Hematopoietic multipotent progenitor cell treated with erythropoietin and hydrocortisone succinate and interleukin-3 and kit ligand, for 6 days (in vitro differentiated cells): ENCODE measurements around the gene MICAL2.

Experiments
- DNase-seq: peaks from one replicate; pipeline ENCODE4 v3.0.0-alpha.2; 2015

Gene MICAL2

GRCh38 chr11:12214751-12215150 lies 104.4 kb downstream of the MICAL2 start:
- DNase-seq = no peak

DNA sequence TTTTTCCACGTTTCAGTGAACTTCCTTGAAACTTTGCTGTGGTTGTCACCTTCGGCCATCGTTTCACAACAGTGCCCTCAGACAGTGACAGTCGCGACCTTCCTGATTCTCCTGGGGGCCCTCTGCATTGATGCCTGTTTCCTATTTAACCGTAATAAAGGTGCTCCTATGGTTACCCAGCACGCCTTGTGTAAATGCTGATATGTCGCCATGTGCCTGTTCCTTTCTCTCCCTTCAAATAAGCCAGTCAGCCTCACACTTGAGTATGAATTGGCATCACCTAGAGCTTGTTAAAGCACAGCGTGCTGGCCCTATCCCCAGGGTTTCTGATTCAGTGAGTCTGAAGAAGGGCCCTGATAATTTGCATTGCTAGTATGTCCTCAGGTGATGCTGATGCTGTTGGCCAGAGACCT lies 104.8 kb downstream of the MICAL2 start:
- DNase-seq = no peak

DNA sequence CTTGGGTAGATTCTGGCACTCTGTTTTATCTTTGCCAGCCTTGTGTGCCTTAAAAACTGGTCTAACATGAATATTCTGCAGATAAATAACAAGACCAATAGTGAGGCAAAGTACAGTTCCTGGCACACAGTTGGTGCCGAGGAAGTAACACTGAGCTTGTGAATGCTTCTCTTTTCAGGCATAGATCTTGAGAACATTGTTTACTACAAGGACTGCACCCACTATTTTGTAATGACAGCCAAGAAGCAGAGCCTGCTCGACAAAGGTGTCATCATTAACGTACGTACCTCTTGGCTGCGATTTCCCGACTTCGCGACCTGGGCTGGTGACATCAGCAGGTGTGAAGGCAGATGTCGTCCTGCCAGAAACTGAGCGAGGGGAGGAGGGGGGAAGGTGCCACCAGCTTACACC lies 105.7 kb downstream of the MICAL2 start:
- peak; percentile 73 for DNase-seq

GRCh38 chr11:12216671-12217374 lies 106.4 kb downstream of the MICAL2 start:
- DNase-seq = peak; percentile 93

- DNase-seq = no peak
These were observed 107.5 kb downstream of the MICAL2 start for GRCh38 chr11:12217879-12218278.

GRCh38 chr11:12218909-12219308 lies 108.5 kb downstream of the MICAL2 start:
- DNase-seq = no peak

DNA sequence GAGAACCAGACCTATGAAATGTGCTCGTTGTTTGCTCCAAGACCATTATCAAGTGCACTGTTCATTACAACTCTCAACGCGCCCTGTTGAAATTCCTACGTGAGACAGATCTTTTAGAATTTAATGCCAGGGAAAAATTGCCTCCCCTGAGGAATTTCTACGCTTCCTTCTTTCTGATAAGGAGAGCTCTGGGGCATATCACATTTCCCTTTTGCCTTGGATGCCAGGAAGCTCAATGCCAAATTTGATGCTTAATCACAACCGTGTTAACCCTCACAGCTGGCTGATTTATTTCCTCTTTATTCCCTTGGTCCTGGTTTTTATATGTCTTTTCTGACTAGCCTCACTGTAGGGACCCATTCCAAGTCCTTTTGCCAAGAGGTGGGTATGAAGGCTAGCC lies 109.4 kb downstream of the MICAL2 start:
- no peak for DNase-seq

DNA sequence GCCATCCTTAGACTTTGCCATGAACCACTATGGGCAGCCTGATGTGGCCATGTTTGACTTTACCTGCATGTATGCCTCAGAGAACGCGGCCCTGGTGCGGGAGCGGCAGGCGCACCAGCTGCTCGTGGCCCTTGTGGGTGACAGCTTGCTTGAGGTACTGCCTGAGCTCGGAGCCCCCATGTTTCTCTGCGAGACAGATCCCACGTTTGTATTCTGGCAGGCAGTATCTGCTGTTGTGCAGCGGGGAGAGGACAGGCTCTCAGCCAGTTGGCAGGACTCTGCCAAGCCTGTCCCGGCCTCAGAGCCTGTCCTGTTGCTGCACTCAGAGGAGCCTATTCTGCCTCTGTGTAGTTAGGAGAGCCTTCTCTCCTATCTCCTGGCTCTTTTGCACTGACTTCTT lies 109.9 kb downstream of the MICAL2 start:
- no peak for DNase-seq

DNA sequence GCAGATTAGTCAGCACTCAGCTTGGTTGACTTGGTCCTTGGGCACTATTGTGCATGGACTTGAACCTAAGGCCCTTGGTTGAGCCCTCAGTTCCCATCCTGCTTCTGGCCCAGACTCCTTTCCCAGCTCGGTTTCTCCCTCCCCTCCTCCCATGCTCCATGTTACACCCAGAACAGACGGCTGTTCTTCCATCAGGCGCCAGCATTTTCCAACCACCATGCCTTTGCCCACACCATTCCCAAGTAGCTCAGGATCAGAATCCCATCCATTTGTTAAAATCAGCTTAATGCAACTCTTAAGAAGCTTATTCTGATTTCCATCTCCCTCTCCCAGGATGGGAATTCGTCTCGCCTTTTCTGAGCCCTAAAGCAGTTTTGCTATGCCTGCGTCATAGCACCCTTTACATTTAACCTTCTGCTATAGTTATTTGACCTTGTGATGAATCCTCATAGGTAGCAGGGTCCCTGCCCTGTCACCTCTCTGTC lies 110.7 kb downstream of the MICAL2 start:
- DNase-seq = no peak

- DNase-seq = peak; percentile 76
These were observed 111.8 kb downstream of the MICAL2 start for GRCh38 chr11:12222055-12222792.

DNA sequence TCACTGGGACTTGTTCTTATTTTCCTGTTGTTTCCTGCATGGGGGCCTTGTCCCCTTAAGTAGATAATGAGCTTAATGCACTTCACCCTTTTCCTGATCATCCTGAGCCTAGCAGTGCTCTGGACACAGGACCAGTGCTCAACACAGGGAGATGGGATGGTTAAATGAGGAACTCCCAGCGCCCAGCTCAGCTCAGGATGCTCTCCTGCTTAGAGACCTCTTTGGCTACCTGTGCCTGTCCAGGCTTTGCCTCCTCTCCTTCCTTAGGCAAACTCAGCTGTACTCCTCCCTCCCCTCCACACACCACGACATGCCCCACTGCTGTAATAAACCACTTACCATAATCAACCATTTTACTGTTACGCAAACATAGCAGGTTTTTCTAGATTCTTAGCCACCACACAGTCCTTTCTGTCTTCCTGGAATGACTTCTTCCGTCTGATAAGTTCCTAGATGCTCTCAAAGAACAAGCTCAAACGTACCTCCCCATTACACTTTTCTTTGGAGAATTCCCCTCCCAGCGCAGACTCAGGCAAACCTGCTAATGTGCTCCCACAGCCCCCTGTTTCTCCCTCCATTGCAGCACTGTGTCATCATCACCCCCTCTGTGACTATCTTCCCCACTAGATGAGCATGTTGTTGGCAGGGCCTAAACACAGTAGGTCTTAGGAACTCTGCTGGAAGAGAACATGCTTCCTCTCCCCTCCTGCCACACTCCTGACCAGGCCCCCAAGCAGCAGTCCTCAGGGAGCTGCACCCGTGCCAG lies 113.6 kb downstream of the MICAL2 start:
- peak; percentile 43 for DNase-seq

- peak; percentile 93 for DNase-seq
These were observed 114.1 kb downstream of the MICAL2 start for GRCh38 chr11:12224537-12224893.

DNA sequence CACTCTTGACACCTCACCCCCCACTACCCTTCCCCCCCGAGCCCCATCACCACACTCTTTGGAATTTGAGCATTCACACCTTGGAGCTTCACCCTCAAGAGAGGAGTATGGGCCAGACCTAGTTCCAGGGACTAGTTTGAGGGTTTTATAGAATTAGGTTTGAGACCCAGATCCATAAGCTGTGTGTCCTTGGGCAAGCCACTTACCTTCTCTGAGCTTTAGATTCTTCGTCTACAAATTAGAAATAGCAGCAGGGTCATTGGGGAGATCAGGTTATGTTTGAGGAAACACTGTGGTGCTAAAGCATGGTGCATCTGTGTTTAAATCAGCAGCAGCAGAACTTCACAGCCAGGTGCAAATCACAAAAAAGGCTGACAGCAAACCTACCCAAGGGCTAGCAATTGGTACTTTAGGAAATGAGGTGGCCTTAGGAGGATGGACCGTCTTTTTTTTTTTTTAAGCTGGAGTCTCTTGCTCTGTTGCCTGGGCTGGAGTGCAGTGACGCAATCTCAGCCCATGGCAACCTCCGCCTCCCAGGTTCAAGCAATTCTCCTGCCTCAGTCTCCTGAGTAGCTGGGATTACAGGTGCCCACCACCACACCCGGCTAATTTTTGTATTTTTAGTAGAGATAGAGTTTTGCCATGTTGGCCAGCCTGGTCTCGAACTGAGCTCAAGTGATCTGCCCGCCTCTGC lies 114.8 kb downstream of the MICAL2 start:
- no peak for DNase-seq

GRCh38 chr11:12226093-12226492 lies 115.7 kb downstream of the MICAL2 start:
- no peak for DNase-seq

DNA sequence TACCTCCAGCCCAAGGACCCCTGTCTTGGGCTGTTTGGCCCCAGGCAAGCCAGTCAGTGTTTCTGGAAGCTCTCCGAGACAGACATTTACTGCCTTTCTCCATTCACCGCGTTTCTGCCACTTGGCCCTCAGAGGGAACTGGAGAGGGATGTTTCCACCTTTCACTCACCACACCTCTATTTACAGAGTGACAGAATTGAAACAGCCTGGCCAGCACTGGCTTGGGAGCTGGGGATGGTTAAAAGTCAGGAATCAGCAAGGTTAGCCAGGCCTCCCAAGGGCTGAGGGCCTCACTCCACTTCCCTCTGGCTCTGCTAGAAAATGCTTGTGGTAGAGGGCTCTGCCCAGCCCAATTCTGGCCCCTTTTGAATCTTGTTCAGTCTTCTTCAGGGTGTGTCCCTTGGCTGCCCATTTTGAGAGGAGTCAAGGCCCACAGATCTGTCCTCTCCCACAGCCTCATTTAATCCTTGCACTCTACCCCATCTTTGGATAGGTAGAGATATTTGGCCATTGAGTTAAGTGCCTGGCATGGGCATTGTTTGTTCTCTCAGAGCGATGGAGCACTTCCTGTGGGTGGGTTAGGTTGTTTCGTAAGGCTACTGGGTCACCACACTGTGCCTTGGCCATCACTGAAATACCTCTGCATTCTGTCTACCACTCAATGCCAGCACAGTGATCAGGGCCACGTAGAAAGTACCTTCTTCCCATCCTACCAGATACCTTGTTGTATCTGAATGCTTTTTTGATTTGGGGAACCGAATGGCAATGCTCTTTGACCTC lies 119.2 kb downstream of the MICAL2 start:
- peak; percentile 27 for DNase-seq

- DNase-seq = no peak
These were observed 121.8 kb downstream of the MICAL2 start for GRCh38 chr11:12232160-12232559.

DNA sequence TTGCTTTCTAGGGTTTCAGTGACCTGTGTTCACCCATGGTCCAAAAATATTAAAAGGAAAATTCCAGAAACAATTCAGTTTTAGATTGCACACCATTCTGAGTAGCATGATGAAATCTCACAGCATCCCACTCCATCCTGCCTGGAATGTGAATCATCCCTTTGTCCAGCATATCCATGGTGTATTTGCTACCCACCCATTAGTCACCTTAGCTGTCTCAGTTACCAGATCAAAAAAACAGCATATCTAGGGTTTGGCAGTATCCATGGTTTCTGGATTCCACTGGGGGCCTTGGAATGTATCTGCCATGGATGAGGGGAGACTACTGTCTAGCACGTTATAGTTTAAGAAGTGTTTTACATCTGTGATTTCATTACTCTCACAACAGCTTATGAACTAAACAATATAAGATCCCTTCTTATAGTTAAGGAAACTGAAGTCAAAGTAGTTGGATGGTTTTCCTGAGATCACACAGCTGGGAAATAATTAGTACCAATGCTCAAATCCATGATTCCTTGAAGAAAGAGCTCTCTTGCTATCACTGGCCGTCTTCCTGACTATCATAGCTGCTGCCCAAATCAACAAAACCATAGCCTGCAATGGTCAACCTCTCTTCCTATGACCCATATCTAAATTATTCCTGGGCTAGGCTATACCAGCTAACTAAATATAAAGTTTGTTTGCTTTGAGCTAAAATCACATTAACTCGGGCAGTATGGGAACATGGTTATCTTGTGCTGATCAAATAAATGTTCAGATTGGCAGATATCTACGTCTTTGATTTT lies 122.6 kb downstream of the MICAL2 start:
- no peak for DNase-seq

DNA sequence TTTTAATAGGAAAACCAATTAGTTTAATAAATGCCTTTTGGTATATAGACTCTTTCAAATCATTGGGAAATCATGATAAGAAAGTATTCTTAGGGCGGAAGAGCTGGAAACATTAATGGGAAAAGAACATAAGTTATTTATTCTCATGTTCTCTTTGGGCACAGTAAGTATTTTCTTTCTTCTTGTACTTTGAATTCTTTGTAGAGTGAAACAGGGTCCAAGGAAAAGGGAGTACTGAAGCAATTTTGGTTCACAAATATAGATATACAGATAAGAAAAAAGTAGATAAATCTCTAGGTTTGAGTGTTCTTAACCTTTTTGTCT lies 123.2 kb downstream of the MICAL2 start:
- no peak for DNase-seq

DNA sequence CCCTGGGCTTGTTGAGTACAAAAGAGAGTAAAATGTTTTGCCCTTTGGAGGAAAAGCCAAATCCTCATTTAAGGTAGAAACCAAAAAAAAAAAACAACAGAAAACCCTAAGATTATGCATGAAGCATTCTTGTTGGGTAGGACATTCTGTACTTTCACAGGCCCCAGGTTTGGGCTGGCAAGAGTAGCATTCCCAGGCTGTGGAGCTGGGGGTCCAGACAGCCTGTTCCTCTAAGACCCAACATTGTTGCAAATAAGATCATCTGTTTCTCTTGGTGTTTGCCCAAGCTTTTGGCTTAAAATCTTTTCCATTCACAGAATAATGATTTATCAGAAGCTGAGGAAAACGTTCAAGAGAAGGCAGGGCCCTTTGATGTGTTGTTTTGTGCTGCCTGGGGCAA lies 123.8 kb downstream of the MICAL2 start:
- DNase-seq = no peak

DNA sequence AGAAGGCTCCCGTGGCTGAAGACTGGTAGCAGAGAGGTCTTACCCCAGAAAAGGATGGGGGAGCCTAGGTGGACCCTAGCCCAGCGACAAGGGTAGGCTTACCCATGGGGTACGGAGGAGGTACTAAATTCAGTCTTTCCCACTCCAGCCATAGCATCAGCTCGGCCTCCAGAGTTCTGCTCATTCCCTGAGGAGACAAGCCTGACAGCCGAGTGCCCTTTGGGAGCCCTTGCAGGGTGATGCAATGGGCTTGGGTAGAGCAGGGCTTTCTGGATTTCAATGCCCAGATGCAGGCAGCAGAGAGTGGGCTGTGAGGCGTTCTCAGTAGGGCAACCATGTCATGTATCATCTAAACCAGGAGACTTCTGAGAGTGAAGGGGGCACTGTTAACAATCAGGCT lies 124.7 kb downstream of the MICAL2 start:
- no peak for DNase-seq

- DNase-seq = peak; percentile 38
These were observed 125.2 kb downstream of the MICAL2 start for GRCh38 chr11:12235553-12235946.
